ENCODE data around the gene PRSS1.

Gene PRSS1

GRCh38 chr7:142802301-142802700 is 53.0 kb downstream of the PRSS1 start:
- Histone ChIP-seq H3K4me1 (ENCODE audit: low read length) (peaks cover 37% of the 10 kb centered on the region), H2AFZ (ENCODE audit: low read depth, low read length) (no peak overlapping the region), H4K20me1 (ENCODE audit: insufficient read depth, low read length) (no peaks in the 10 kb centered on the region), H3K27me3 (ENCODE audit: low read depth, low read length) (no peaks in the 10 kb centered on the region), H3K27ac (ENCODE audit: low read length) (no peak overlapping the region), H3K79me2 (ENCODE audit: low read length) (peaks cover 23% of the 10 kb centered on the region), H3K9me3 (ENCODE audit: insufficient read depth, low read length) (peaks cover 4% of the 10 kb centered on the region), H3K9ac (ENCODE audit: low read length) (no peak overlapping the region), H3K36me3 (replicated peaks; ENCODE audit: low read depth, low read length) (peaks cover 27% of the 10 kb centered on the region), H3K4me3 (ENCODE audit: low read length) (no peak overlapping the region), H3K4me2 (ENCODE audit: low read length) (no peak overlapping the region)
- no peak for TF ChIP-seq EZH2phosphoT487 (IDR thresholded peaks at IDR 0.05; ENCODE audit: low read depth)
- no peak for TF ChIP-seq CTCF (IDR thresholded peaks at IDR 0.05; ENCODE audit: low read depth, low read length)
